GM20431 (cell line): ENCODE data around the gene MMADHC.

Experiments used
- in situ Hi-C: fragments of 300-500 bp; cut with MseI, MboI; formaldehyde crosslinking; loops from one replicate; pipeline ENCODE4 v1.15.0; 2020; ENCODE audit warnings: low sequenced_read_pairs; ENCODE audit not compliant: unreplicated experiment

The MMADHC gene

GRCh38 chr2:149596471-149596870, 8.9 kb upstream of the MMADHC start:
- in situ Hi-C loops: loop anchor here (25.0 kb wide), 1 partner anchor 1641 kb away; no protein-coding TSS in a partner anchor

- in situ Hi-C loops: loop anchor here (25.0 kb wide), 1 partner anchor 1642 kb away; no protein-coding TSS in a partner anchor
Measured at GRCh38 chr2:149595056-149595963, 7.7 kb upstream of the MMADHC start.

- in situ Hi-C loops: loop anchor here (25.0 kb wide), 1 partner anchor 1643 kb away; no protein-coding TSS in a partner anchor
Measured at GRCh38 chr2:149594411-149594810, 6.8 kb upstream of the MMADHC start.

GRCh38 chr2:149587950-149588487, 444 bp upstream of the MMADHC start:
- in situ Hi-C loops: loop anchor here (25.0 kb wide), 1 partner anchor 1649 kb away; no protein-coding TSS in a partner anchor

- in situ Hi-C loops: loop anchor here (25.0 kb wide), 1 partner anchor 1650 kb away; no protein-coding TSS in a partner anchor
Measured at GRCh38 chr2:149586898-149587219, 716 bp downstream of the MMADHC start.

- in situ Hi-C loops: loop anchor here (25.0 kb wide), 1 partner anchor 1651 kb away; no protein-coding TSS in a partner anchor
Measured at GRCh38 chr2:149586063-149586462, 1.5 kb downstream of the MMADHC start.

- in situ Hi-C loops: loop anchor here (25.0 kb wide), 1 partner anchor 1652 kb away; no protein-coding TSS in a partner anchor
Measured at GRCh38 chr2:149585166-149585885, 2.2 kb downstream of the MMADHC start.

GRCh38 chr2:149579972-149580882, 7.3 kb downstream of the MMADHC start:
- in situ Hi-C loops: loop anchor here (25.0 kb wide), 1 partner anchor 1657 kb away; no protein-coding TSS in a partner anchor

GRCh38 chr2:149577269-149577668, 10.3 kb downstream of the MMADHC start:
- in situ Hi-C loops: loop anchor here (25.0 kb wide), 1 partner anchor 1660 kb away; no protein-coding TSS in a partner anchor

- in situ Hi-C loops: loop anchor here (25.0 kb wide), 1 partner anchor 1662 kb away; no protein-coding TSS in a partner anchor
Measured at GRCh38 chr2:149575752-149576151, 11.8 kb downstream of the MMADHC start.

- in situ Hi-C loops: loop anchor here (25.0 kb wide), 1 partner anchor 1662 kb away; no protein-coding TSS in a partner anchor
Measured at GRCh38 chr2:149575277-149575676, 12.3 kb downstream of the MMADHC start.

- in situ Hi-C loops: loop anchor here (25.0 kb wide), 1 partner anchor 561 kb away; no protein-coding TSS in a partner anchor
Measured at GRCh38 chr2:149573760-149574159, 13.8 kb downstream of the MMADHC start.

GRCh38 chr2:149572102-149572953, 15.2 kb downstream of the MMADHC start:
- in situ Hi-C loops: loop anchor here (25.0 kb wide), 1 partner anchor 560 kb away; no protein-coding TSS in a partner anchor

- in situ Hi-C loops: loop anchor here (25.0 kb wide), 1 partner anchor 556 kb away; no protein-coding TSS in a partner anchor
Measured at GRCh38 chr2:149568138-149568537, 19.4 kb downstream of the MMADHC start.

- in situ Hi-C loops: loop anchor here (25.0 kb wide), 1 partner anchor 554 kb away; no protein-coding TSS in a partner anchor
Measured at GRCh38 chr2:149566652-149567051, 20.9 kb downstream of the MMADHC start.

GRCh38 chr2:149565625-149566024, 21.9 kb downstream of the MMADHC start:
- in situ Hi-C loops: loop anchor here (25.0 kb wide), 1 partner anchor 553 kb away; no protein-coding TSS in a partner anchor

- in situ Hi-C loops: loop anchor here (25.0 kb wide), 1 partner anchor 553 kb away; no protein-coding TSS in a partner anchor
Measured at GRCh38 chr2:149564983-149565382, 22.6 kb downstream of the MMADHC start.

GRCh38 chr2:149564097-149564496, 23.5 kb downstream of the MMADHC start:
- in situ Hi-C loops: loop anchor here (25.0 kb wide), 1 partner anchor 552 kb away; no protein-coding TSS in a partner anchor
